ENCODE measurements around the gene LBX2. TPM values are rescaled to one million over a fixed set of nuclear protein-coding genes. Genes with fewer than 3 reads are reported as not detected.

The LBX2 gene
- total and polyA plus RNA-seq, 8 donors: 0.21 to 2.3 (median 1.1) TPM

DNA sequence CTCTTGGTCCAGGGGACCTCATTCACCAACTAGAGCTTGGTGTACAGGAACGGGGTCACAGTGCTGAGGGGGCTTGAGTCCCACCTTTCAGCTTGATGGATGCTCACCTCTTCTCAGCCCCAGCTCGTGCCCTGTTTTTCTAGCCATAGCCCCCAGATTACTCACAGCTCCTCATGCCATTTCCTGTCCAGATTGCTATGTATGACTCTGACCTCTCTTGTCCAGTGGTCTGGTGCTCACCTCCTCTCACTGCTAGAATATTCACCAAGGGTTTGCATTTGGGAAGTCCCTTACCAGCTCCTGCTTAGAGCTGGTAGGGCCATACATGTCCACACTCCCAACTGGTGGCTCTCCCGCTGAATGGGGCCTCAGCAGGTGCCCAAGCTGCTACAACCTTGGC, 5.9 kb downstream of the LBX2 start:
- no peak for DNase-seq
- Histone ChIP-seq H3K4me1 (peaks cover 0 to 6% (median 3%) of the 10 kb centered on the region in 3 donors), H3K4me3 (no peak overlapping the region), H3K27me3 (no peaks in the 10 kb centered on the region), H3K36me3 (peaks cover 0 to 24% (median 14%) of the 10 kb centered on the region in 3 donors), H3K27ac (no peak overlapping the region), H3K9me3 (no peaks in the 10 kb centered on the region)
- no peak for ATAC-seq
- 88 to 97% methylated on average over 3 of the region's 3 CpGs for WGBS, 2 donors
- no peak for FAIRE-seq
- TF ChIP-seq, protein P1, sequence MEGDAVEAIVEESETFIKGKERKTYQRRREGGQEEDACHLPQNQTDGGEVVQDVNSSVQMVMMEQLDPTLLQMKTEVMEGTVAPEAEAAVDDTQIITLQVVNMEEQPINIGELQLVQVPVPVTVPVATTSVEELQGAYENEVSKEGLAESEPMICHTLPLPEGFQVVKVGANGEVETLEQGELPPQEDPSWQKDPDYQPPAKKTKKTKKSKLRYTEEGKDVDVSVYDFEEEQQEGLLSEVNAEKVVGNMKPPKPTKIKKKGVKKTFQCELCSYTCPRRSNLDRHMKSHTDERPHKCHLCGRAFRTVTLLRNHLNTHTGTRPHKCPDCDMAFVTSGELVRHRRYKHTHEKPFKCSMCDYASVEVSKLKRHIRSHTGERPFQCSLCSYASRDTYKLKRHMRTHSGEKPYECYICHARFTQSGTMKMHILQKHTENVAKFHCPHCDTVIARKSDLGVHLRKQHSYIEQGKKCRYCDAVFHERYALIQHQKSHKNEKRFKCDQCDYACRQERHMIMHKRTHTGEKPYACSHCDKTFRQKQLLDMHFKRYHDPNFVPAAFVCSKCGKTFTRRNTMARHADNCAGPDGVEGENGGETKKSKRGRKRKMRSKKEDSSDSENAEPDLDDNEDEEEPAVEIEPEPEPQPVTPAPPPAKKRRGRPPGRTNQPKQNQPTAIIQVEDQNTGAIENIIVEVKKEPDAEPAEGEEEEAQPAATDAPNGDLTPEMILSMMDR (IDR thresholded peaks at IDR 0.05): no peak
- intact Hi-C loops (cut with DNase I): no loop called here

GRCh38 chr2:74491648-74492544, 7.5 kb downstream of the LBX2 start:
- ATAC-seq (no peak), DNase-seq (no peak), FAIRE-seq (no peak)
- Histone ChIP-seq H3K4me1 (no peaks in the 10 kb centered on the region), H3K27me3 (no peaks in the 10 kb centered on the region), H3K27ac (no peak overlapping the region), H3K9me3 (no peaks in the 10 kb centered on the region), H3K36me3 (peaks cover 0 to 24% (median 14%) of the 10 kb centered on the region in 3 donors), H3K4me3 (no peak overlapping the region)
- 86 to 93% methylated on average over 12 of the region's 12 CpGs for WGBS, 2 donors
- TF ChIP-seq, protein P1 (IDR thresholded peaks at IDR 0.05): no peak
- intact Hi-C loops (cut with DNase I): no loop called here

GRCh38 chr2:74489906-74490305, 9.5 kb downstream of the LBX2 start:
- no peak overlapping the region for H3K27ac ChIP-seq
- intact Hi-C loops (cut with DNase I): no loop called here
- H3K27me3 ChIP-seq: no peaks in the 10 kb centered on the region
- no peaks in the 10 kb centered on the region for H3K9me3 ChIP-seq
- peaks cover 0 to 24% (median 14%) of the 10 kb centered on the region in 3 donors for H3K36me3 ChIP-seq
- no peak for FAIRE-seq
- WGBS, 2 donors: 94 to 100% methylated on average over 6 to 9 of the region's 9 CpGs
- no peak for ATAC-seq
- DNase-seq: no peak
- H3K4me1 ChIP-seq: no peaks in the 10 kb centered on the region
- H3K4me3 ChIP-seq: no peak overlapping the region
- TF ChIP-seq, protein P1 (IDR thresholded peaks at IDR 0.05): no peak

DNA sequence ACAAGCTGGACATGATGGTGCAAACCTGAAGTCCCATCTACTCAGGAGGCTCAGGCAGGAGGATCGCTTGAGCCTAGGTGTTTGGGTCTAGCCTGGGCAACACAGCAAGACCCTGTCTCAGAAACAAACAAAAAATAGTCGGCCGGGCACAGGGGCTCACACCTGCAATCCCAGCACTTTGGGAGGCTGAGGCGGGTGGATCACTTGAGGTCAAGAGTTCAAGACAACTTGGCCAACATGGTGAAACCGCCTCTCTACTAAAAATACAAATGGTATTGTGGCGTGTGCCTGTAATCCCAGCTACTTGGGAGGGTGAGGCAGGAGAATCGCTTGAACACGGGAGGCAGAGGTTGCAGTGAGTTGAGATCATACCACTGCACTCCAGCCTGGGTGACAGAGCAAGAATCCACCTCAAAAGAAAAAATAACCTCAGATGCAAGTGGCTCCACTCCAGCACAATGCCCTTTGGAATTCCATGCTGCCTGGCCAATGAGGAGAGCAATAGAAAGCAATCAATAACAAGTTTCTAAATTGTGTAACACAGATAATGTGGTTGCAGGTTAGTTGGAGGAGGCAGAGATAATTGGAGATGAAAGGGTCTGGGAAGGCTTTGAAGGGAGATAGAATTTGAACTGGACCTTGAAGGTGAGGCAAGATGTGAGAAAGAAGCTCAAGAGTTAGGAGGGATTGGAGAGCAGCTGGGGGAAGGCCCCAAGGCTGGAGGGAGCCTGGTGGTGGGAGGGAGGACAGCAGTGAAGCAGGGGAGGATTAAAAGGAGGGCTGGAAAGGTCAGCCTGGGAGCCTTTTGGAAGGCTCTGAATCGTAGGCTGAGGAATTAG, 10.5 kb downstream of the LBX2 start:
- intact Hi-C loops (cut with DNase I): no loop called here
- ATAC-seq (no peak), DNase-seq (no peak), FAIRE-seq (no peak)
- no peak overlapping the region for H3K27ac ChIP-seq
- TF ChIP-seq, protein P1 (IDR thresholded peaks at IDR 0.05): no peak
- H3K36me3 ChIP-seq: peaks cover 0 to 24% (median 14%) of the 10 kb centered on the region in 3 donors
- no peaks in the 10 kb centered on the region for H3K27me3 ChIP-seq
- WGBS, 2 donors: 83 to 90% methylated on average over 9 of the region's 9 CpGs
- no peaks in the 10 kb centered on the region for H3K9me3 ChIP-seq
- H3K4me3 ChIP-seq: no peak overlapping the region
- peaks cover 0 to 2% (median 0%) of the 10 kb centered on the region in 3 donors for H3K4me1 ChIP-seq

Measured in pancreas (tissue), 10 donors.